KOPT-K1 (cell line): ENCODE data around the gene LDLRAD4.

ENCODE experiments used
- H3K27ac ChIP-seq: fragments of 200-600 bp; sonication (generic); 2 replicates; pipeline ENCODE4 v1.5.1; 2016; ENCODE audit warnings: antibody characterized with exemption, mild to moderate bottlenecking, low read depth, low read length; ENCODE audit not compliant: poor library complexity, severe bottlenecking
- H3K36me3 ChIP-seq: fragments of 200-600 bp; sonication (generic); 2 replicates; pipeline ENCODE4 v1.5.1; 2017; ENCODE audit warnings: antibody characterized with exemption, mild to moderate bottlenecking, low read length, moderate library complexity; ENCODE audit not compliant: insufficient read depth
- H3K9me3 ChIP-seq: fragments of 200-600 bp; sonication (generic); 2 replicates; pipeline ENCODE4 v1.5.1; 2017; ENCODE audit warnings: antibody characterized with exemption, low read length, mild to moderate bottlenecking; ENCODE audit not compliant: insufficient read depth, poor library complexity, severe bottlenecking

LDLRAD4 gene

GRCh38 chr18:13242797-13243196 lies 24.2 kb downstream of the LDLRAD4 start:
- Histone ChIP-seq H3K27ac (no peak overlapping the region), H3K36me3 (peaks cover 22% of the 10 kb centered on the region; the same call in 1 of the 2 replicates), H3K9me3 (no peaks in the 10 kb centered on the region)

GRCh38 chr18:13243363-13243762 lies 24.8 kb downstream of the LDLRAD4 start:
- H3K27ac ChIP-seq, result no peak overlapping the region
- H3K36me3 ChIP-seq, result peaks cover 22% of the 10 kb centered on the region; the same call in 1 of the 2 replicates
- no peaks in the 10 kb centered on the region for H3K9me3 ChIP-seq

DNA sequence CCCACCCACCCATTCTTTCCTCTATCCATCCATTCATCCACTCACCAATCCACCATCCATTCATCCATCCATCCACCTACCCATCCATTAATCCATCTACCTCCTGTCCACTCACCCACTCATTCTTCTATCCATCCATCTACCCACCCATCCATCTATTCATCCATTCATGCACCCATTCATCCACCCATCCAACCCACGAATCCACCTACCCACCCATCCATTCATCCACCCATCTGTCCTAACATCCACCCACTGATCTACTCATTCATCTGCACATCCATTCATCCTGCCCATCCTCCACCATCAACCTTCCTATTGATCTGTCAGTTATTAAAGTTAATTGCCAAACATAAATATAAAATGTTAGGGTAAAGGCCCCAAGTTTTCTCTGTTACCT lies 25.6 kb downstream of the LDLRAD4 start:
- no peak overlapping the region for H3K27ac ChIP-seq
- H3K36me3 ChIP-seq, result peaks cover 22% of the 10 kb centered on the region; the same call in 1 of the 2 replicates
- H3K9me3 ChIP-seq, result no peaks in the 10 kb centered on the region

GRCh38 chr18:13245481-13246000 lies 27.0 kb downstream of the LDLRAD4 start:
- Histone ChIP-seq H3K9me3 (no peaks in the 10 kb centered on the region), H3K36me3 (peaks cover 22% of the 10 kb centered on the region; the same call in 1 of the 2 replicates), H3K27ac (no peak overlapping the region)

- H3K9me3 ChIP-seq, result no peaks in the 10 kb centered on the region
- H3K27ac ChIP-seq, result no peak overlapping the region
- peaks cover 22% of the 10 kb centered on the region; the same call in 1 of the 2 replicates for H3K36me3 ChIP-seq
Measured at GRCh38 chr18:13246121-13246520, 27.6 kb downstream of the LDLRAD4 start.

DNA sequence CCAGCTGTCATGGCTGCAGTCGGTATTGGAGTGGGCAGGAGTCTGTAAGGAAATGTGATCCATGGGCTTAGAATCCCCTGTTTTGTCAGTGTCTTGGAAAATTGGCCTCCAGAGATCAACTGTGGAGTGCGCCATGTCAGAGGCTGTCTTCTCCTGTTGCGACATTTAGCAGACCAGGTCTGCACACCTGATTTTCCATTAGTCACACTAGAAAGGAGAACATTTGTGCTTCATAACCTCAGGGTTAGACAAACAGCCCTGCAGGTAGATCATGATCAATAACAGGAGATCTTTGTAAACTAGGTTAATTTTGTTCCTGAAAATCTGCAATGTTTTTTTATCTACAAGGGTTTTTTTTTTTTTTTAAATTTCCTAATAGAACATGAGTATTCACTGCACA lies 28.0 kb downstream of the LDLRAD4 start:
- peaks cover 19% of the 10 kb centered on the region; the same call in 1 of the 2 replicates for H3K36me3 ChIP-seq
- no peaks in the 10 kb centered on the region for H3K9me3 ChIP-seq
- no peak overlapping the region for H3K27ac ChIP-seq

DNA sequence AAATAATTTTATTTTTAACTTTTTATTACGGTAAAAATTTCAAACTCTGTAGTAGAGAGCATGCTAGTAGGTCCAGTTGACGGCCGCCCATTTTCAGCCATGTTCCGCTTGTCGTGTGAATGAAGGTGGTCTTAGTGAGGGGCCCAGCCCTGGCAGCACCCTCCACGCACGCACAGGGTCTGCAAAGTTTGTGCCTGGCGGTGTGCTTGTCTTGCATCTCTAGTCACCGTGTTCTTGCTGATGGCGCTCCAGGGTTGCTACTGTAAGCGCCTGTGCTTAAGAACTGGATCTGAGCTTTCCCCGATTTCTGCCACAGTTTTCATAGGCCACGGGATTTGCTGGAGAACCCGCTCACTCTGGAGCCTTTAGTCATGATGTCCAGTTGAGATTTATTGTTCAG lies 28.9 kb downstream of the LDLRAD4 start:
- Histone ChIP-seq H3K9me3 (no peaks in the 10 kb centered on the region), H3K36me3 (peaks cover 12% of the 10 kb centered on the region; the same call in 1 of the 2 replicates), H3K27ac (no peak overlapping the region)

- no peak overlapping the region for H3K27ac ChIP-seq
- no peaks in the 10 kb centered on the region for H3K9me3 ChIP-seq
- H3K36me3 ChIP-seq, result peaks cover 8% of the 10 kb centered on the region
Measured at GRCh38 chr18:13252686-13253410, 34.3 kb downstream of the LDLRAD4 start.

DNA sequence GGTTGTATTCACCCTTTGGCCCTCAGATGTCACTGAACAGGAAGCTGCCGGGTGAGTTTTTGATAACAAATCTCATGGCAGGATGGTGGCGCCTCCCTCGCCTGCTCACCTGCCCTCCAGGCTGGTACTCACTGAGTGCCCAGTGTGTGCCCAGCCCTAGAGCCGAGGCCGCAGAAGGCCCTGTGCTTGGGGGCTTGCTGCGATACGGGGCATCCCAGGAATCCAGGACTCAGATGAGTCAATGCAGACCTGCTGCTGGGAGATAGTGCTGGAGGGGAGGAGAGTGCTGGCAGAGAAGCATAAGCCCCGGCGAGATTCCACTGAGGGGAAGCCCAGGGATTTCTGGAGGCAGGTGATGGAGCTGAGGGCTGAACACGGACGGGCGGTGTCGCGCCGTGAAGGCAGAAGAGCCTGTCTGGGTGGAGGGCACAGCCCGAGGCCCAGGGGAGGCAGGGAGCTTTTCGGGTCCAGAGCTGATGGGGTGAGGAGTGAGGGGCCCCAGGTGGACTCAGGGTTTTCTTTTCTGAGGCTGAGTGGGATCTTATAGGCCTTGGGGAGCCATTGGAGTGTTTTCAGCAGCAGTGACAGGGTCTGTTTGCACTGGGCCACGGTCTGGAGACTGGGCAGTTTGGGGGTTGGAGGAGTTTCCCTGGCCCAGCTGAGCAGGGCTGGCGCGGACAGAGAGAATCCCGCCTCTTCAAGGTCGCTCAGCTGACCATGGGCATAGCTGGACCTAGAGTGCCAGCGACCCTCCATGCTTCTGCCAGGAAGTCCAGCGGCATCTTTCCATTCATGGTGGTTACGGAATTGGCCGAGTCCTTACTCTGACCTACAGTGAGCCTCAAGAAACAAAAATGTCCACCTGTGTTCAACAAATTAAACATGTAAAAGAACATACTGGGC lies 35.5 kb downstream of the LDLRAD4 start:
- Histone ChIP-seq H3K9me3 (no peaks in the 10 kb centered on the region), H3K36me3 (peaks cover 8% of the 10 kb centered on the region), H3K27ac (no peak overlapping the region)

- no peaks in the 10 kb centered on the region for H3K9me3 ChIP-seq
- peaks cover 8% of the 10 kb centered on the region for H3K36me3 ChIP-seq
- H3K27ac ChIP-seq, result no peak overlapping the region
Measured at GRCh38 chr18:13254971-13255927, 36.7 kb downstream of the LDLRAD4 start.

DNA sequence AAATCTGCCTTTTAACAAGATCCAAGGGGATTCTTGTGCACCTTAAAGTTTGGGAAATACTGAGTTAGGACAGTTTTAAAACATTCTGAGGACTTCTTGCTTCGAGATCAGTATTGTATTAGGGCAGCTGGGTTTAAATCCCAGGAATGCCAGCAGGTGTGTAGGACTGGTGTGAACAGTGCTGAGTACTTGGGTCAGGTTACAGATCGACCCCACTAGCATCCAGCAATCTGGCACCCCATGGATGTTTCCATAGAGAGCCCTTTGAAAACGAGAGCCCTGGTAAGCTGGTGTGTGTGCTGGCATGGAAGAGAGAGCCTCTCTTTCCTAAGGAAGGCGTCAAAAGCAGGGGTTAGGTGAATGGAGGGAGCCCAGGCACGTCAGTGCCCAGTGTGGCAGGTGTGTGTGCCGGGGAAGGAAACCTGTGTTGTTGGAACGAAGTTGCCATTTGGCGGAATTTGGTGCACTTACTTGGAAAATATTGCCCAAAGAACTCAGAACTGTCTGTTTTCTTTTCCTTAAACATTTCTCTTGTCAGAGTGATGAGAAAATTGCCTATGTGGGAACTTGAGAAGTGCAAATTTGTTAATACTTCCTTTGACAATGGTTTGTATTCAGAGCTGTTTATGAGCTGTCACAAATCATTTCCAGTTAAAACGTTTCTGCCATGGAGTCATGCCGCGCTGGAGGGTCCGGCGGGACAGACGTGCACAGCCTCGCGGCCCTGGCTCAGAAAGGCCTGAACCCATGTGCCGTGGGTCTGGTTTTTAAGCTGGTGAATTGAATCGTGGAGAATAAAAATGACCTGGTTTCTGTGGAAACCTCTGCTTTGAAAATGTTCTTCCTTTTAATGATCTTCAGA lies 38.1 kb downstream of the LDLRAD4 start:
- H3K27ac ChIP-seq, result no peak overlapping the region
- peaks cover 8% of the 10 kb centered on the region for H3K36me3 ChIP-seq
- H3K9me3 ChIP-seq, result no peaks in the 10 kb centered on the region

DNA sequence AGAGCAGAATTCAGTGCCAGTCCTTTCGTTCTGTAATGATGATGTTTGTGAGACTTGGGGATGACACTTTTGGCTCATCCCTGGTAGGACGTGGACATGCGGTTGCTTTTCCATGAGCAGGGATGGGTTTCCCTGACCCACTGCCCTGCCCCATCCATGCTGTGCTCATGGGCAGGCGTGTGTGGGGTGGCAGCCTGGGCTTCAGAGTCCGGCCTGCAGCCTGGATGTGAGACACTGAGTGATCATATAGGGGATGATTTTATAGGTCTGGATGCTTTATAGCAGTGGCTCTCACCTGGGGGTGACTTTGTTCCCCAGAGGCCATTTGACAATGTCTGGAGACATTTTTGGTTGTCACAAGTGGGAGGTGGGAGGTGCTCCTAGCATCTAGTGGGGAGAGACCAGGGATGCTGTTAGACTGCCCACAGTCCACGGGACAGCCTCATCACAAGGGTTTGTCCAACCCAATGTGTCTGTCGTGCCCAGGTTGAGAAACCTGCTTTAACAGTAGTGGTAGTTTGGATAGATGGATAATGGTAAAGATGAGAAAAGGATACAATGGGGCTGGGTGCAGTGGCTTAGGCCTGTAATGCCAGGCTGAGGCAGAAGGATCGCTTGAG lies 38.9 kb downstream of the LDLRAD4 start:
- Histone ChIP-seq H3K27ac (no peak overlapping the region), H3K9me3 (no peaks in the 10 kb centered on the region), H3K36me3 (peaks cover 8% of the 10 kb centered on the region)

- Histone ChIP-seq H3K36me3 (peaks cover 6% of the 10 kb centered on the region; the same call in 1 of the 2 replicates), H3K27ac (no peak overlapping the region), H3K9me3 (no peaks in the 10 kb centered on the region)
Measured at GRCh38 chr18:13258921-13259320, 40.4 kb downstream of the LDLRAD4 start.
